ENCODE results near the gene KISS1. TPM values are rescaled to one million over a fixed set of nuclear protein-coding genes. Genes with fewer than 3 reads are reported as not detected.

The KISS1 gene
- polyA plus RNA-seq, 1 of the 3 experiments (the other 2 are of a cell fraction), result 0.10 TPM

DNA sequence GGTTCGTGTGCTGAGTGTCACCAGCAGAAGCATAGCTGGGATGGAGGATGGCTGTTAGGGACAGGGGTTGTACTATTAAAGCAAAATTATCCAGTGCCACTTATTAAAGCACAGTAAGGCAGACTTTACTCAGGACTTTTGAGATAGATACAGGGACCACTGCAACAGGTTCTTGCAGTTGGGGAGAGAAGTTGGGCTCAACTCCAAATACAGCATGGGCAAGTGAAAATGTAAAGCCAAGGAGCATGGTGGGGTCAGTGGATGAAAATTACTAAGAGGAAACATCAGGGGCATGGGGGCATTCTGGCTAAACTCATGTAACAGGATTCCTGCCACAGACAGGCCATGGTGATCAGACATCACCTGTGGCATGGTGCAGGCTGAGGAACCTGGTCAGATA lies 15.2 kb downstream of the KISS1 start:
- POLR2A ChIA-PET, result no interaction called here
- H3K36me3 ChIP-seq (replicated peaks in 1 of 2; ENCODE audit: control insufficient read depth in 1 of 2, insufficient read depth in 2 of 2, low read length in 1 of 2), result no peaks in the 10 kb centered on the region
- H3K27ac ChIP-seq (ENCODE audit: low read depth in 2 of 2, low read length in 1 of 2), result no peak overlapping the region
- no peaks in the 10 kb centered on the region for H3K9me3 ChIP-seq
- H3K4me2 ChIP-seq, result no peak overlapping the region
- no peaks in the 10 kb centered on the region for H4K20me1 ChIP-seq (ENCODE audit: insufficient read depth)
- H3K27me3 ChIP-seq (ENCODE audit: insufficient read depth), result no peaks in the 10 kb centered on the region; the same call in 1 of the 2 replicates
- TF ChIP-seq ELF1 (IDR thresholded peaks at IDR 0.05) (no peak), USF2 (IDR thresholded peaks at IDR 0.05; ENCODE audit: borderline replicate concordance, low read depth, low read length) (no peak), TCF12 (IDR thresholded peaks at IDR 0.05) (no peak), GABPA (IDR thresholded peaks at IDR 0.05; ENCODE audit: low read depth) (no peak), TAF1 (IDR thresholded peaks at IDR 0.05; ENCODE audit: borderline replicate concordance, low read depth, low read length) (no peak), MEF2A (IDR thresholded peaks at IDR 0.05; ENCODE audit: borderline replicate concordance, low read depth) (no peak), MXI1 (IDR thresholded peaks at IDR 0.05; ENCODE audit: low read depth, low read length) (no peak), RAD21 (IDR thresholded peaks at IDR 0.05; ENCODE audit: low read length) (no peak), IRF3 (IDR thresholded peaks at IDR 0.05; ENCODE audit: low read depth, low read length) (no peak), SMC3 (IDR thresholded peaks at IDR 0.05; ENCODE audit: low read depth, low read length) (no peak), RFX5 (IDR thresholded peaks at IDR 0.05; ENCODE audit: low read length) (no peak), SIN3A (IDR thresholded peaks at IDR 0.05; ENCODE audit: borderline replicate concordance, low read depth, low read length) (no peak), CHD2 (IDR thresholded peaks at IDR 0.05; ENCODE audit: low read length, partially characterized antibody) (no peak), RCOR1 (IDR thresholded peaks at IDR 0.05; ENCODE audit: low read length) (no peak), RXRA (IDR thresholded peaks at IDR 0.05; ENCODE audit: borderline replicate concordance, low read depth) (no peak), FOXM1 (IDR thresholded peaks at IDR 0.05; ENCODE audit: low read depth) (no peak), CTCF (IDR thresholded peaks at IDR 0.05) (no peak), FOSL2 (IDR thresholded peaks at IDR 0.05; ENCODE audit: borderline replicate concordance, low read depth) (no peak)
- TF ChIP-seq, protein P1, sequence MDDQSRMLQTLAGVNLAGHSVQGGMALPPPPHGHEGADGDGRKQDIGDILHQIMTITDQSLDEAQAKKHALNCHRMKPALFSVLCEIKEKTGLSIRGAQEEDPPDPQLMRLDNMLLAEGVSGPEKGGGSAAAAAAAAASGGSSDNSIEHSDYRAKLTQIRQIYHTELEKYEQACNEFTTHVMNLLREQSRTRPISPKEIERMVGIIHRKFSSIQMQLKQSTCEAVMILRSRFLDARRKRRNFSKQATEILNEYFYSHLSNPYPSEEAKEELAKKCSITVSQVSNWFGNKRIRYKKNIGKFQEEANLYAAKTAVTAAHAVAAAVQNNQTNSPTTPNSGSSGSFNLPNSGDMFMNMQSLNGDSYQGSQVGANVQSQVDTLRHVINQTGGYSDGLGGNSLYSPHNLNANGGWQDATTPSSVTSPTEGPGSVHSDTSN (IDR thresholded peaks at IDR 0.05), result no peak
- TF ChIP-seq, protein P2, sequence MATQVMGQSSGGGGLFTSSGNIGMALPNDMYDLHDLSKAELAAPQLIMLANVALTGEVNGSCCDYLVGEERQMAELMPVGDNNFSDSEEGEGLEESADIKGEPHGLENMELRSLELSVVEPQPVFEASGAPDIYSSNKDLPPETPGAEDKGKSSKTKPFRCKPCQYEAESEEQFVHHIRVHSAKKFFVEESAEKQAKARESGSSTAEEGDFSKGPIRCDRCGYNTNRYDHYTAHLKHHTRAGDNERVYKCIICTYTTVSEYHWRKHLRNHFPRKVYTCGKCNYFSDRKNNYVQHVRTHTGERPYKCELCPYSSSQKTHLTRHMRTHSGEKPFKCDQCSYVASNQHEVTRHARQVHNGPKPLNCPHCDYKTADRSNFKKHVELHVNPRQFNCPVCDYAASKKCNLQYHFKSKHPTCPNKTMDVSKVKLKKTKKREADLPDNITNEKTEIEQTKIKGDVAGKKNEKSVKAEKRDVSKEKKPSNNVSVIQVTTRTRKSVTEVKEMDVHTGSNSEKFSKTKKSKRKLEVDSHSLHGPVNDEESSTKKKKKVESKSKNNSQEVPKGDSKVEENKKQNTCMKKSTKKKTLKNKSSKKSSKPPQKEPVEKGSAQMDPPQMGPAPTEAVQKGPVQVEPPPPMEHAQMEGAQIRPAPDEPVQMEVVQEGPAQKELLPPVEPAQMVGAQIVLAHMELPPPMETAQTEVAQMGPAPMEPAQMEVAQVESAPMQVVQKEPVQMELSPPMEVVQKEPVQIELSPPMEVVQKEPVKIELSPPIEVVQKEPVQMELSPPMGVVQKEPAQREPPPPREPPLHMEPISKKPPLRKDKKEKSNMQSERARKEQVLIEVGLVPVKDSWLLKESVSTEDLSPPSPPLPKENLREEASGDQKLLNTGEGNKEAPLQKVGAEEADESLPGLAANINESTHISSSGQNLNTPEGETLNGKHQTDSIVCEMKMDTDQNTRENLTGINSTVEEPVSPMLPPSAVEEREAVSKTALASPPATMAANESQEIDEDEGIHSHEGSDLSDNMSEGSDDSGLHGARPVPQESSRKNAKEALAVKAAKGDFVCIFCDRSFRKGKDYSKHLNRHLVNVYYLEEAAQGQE (IDR thresholded peaks at IDR 0.05; ENCODE audit: low read depth, low read length), result no peak
- H3K9me2 ChIP-seq, result no peaks in the 10 kb centered on the region
- CTCF ChIA-PET, result interaction anchor here (0.6 to 1.8 kb wide), 2 partner anchors 183 to 1055 kb away, joined by 3 to 9 read pairs; no protein-coding TSS in a partner anchor
- no peaks in the 10 kb centered on the region for H3F3A ChIP-seq (replicated peaks; ENCODE audit: insufficient read depth)
- H3K9ac ChIP-seq, result no peak overlapping the region
- no peak for DNase-seq
- WGBS (ENCODE audit: low lambda C conversion rate), result 7% methylated on average over 1 of the region's 1 CpG
- no peaks in the 10 kb centered on the region for H3K79me2 ChIP-seq (ENCODE audit: insufficient read depth)
- no peaks in the 10 kb centered on the region for H3K4me1 ChIP-seq (ENCODE audit: control insufficient read depth in 1 of 2, insufficient read depth in 2 of 2, low read depth in 1 of 2, low read length in 1 of 2)
- H2AFZ ChIP-seq (ENCODE audit: low read depth), result no peak overlapping the region
- H3K4me3 ChIP-seq (ENCODE audit: low read depth in 2 of 2, low read length in 1 of 2), result no peak overlapping the region

Data from SK-N-SH (cell line).